ENCODE data around the gene PABPC1L. TPM values are rescaled to one million over a fixed set of nuclear protein-coding genes. Genes with fewer than 3 reads are reported as not detected.
"Not testable (repeated sequence)": the region's sequence is repeated elsewhere in the genome, so short reads cannot be mapped to it uniquely, and the experiment has no call there.

PABPC1L gene
- total RNA-seq: 3.8 and 18.3 TPM in 2 replicates

DNA sequence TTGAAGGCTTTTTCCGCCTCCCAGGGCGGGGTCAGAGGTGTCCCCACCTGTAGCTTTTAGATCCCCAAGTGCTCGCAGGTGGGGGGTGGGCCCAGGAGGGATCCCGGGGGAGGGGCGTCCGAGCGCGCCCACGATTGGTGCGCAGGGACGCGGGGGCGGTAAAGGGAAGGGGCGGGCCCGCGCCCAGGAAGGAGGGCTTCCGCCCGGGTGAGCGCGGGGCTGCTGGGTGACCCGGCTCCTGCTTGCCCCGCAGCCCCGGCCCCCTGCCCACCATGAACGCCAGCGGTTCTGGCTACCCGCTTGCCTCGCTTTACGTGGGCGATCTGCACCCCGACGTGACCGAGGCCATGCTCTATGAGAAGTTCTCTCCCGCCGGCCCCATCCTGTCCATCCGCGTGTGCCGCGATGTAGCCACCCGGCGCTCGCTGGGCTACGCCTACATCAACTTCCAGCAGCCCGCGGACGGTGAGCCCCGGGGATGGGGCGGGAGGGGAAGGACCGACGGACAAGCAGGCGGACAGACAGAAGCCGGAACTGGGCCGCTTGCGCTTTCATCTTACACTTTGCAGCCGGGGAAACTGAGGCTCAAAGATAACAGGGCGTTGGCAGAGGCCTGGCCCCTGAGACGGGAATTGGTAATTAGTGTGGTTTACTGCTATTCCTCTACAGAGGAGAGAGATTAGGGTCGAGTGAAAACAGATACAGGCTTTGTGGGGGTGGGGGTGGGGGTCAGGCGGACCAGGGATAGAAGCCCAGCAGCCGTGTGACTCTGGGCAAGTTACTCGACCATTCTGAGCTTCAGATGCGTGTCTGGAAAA is at the start of gene PABPC1L:
Gene PABPC1L, plus strand, starts transcription at position 189 of the 818 bp plus-strand sequence. Its CDS starts 84 bp downstream, at position 273.
- DNase-seq (ENCODE audit: low read depth): peak; percentile 28

GRCh38 chr20:44861531-44862006 is 48.3 kb upstream of the PABPC1L start:
- peak; percentile 63 for DNase-seq (ENCODE audit: low read depth)

- DNase-seq (ENCODE audit: low read depth): no peak
Measured at GRCh38 chr20:44862286-44862685, 47.6 kb upstream of the PABPC1L start.

DNA sequence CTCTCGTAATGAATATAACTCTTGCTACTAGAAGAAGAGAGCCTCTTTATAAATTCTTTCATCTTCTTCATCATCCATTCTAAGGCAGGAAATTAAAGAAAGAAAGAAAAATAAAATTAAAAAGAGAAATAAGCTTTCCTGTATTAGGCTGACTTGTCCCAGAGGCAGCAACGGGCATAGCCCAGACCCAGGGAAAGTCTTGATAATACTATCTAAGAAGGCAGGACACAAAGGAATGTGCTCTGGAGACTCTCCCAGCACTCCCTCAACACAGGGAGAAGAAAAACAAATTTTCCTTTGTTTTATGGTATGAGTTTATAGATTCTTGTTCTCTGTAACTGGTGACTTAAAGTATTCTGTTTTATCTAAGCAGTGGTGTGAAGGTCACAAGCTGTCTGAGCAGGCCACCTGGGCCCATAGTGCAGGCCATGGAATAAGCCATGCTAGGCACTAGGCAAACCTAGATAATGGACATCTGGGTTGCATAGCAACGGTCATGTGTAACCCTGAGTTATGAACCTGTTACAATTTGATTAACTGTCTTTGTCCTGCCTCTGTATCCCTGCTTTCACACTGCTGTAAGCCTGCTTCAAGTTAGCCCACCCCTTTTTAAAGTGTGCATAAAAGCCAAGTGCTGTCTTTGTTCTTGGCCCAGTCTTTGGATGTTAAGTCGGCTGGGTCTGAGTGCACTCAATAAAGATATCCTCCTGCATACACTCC is 46.3 kb upstream of the PABPC1L start:
- not testable (repeated sequence) for DNase-seq (ENCODE audit: low read depth)

GRCh38 chr20:44864493-44864892 is 45.4 kb upstream of the PABPC1L start:
- not testable (repeated sequence) for DNase-seq (ENCODE audit: low read depth)

- no peak for DNase-seq (ENCODE audit: low read depth)
Measured at GRCh38 chr20:44866703-44867335, 43.0 kb upstream of the PABPC1L start.

GRCh38 chr20:44869471-44869870 is 40.4 kb upstream of the PABPC1L start:
- DNase-seq (ENCODE audit: low read depth): no peak

GRCh38 chr20:44882360-44882759 is 27.5 kb upstream of the PABPC1L start:
- not testable (repeated sequence) for DNase-seq (ENCODE audit: low read depth)

DNA sequence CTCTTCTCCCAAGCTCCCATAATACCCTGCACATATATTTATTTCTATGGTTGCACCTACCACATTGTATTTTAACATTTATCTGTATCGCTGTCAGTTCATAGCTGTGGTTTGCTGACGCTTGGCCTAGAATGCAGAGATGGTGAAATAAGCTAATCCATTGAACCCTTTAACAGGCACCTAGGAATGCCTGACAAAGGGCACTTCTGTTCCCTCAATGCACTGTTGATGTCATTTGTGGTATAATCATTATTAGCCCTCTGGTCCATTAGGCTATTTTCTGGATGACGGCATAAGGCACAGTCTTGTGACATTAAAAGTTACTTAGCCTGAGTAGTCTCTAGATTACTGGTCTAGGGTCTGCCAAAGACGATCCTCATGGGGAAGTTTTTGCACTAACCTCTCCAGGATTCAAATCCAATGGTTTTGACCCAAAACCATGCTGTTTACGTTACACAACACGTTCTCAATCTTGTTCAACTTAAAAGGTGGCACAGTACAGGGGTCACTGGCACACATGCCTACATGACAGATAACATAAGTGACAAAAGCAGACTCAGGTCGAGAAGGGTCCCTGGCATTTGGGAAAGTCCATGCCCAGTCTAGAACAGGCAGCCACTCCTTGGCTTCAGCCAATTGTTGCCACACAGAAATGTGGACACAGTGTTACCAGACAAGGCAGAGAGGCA is 26.5 kb upstream of the PABPC1L start:
- no peak for DNase-seq (ENCODE audit: low read depth)

DNA sequence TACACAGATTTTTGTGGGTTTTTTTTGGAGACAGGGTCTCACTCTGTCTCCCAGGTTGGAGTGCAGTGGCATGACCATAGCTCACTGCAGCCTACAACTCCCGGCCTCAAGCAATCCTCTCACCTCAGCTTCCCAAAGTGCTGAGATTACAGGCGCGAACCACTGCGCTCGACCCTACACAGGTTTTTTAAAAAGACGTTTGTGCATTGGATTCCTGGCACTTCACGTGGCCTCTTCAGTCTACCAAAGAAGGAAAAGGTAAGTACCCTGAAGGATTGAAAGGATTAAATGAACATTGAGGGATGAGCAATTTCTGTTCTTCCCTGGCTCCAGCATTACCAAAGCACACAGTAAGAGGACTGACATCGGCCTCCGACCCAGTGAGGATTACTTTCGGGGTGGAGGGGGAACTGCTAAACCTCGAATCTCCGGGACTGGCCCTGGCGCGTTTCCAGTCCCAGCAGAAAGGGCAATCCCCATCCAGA is 24.9 kb upstream of the PABPC1L start:
- DNase-seq (ENCODE audit: low read depth): no peak

DNA sequence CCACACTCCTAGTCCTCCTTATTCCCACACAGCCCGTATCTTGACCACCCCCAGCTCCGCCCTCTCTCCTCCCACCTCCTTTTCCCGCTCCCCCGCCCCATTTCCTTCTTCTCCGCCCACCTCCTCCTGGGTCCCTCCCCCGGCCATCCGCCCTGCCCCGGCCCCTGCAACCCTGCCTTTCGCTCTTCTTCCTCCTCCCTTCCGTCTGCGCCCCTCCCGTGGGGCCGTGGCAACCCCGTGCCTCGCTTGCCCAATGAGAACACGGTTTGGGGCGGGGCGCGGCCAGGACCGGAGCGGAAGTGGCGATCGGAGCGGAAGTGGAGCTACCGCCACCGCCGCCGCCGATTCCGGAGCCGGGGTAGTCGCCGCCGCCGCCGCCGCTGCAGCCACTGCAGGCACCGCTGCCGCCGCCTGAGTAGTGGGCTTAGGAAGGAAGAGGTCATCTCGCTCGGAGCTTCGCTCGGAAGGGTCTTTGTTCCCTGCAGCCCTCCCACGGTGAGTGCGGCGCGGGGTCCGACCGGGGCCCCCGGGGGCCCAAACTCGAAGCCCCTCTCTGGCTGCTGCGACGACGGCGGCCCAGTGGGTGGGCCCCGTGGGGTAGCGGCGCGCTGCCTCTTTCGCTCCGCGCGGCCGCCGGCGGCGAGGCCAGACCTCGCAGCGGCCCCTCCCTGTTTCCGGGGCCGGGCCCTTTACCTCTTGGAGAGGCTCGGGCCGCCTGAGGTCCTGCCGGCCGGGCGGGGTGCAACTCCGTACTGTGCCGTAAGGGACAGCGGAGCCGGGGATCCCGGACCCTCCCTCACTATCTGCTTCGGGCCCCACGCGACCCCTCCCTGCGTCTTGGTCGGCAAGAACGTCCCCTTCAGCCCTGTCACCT is 24.2 kb upstream of the PABPC1L start, which contains the start of gene YWHAB:
Gene YWHAB, plus strand, starts transcription at position 314 of the 874 bp plus-strand sequence. CDS start 15,829 bp downstream, outside the sequence.
- peak; percentile 87 for DNase-seq (ENCODE audit: low read depth)

DNA sequence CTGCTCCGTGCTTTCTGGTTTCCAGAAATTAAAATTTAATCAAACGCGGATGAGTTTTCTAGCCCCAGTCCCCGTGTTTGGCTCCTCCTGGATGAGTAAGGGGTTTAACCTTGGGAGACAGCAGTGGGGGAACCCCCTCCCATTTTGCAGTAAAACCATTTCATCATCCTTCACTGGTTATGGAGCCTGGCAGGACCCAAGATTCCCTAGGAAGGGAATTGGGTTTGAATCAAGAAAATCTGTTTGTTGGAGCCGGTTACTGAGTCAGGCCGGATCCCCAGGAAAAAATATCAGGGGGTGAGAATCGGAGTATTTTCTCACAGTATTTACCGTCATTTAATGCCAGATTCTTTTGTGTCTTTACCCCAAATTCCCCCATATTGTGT is 23.6 kb upstream of the PABPC1L start:
- DNase-seq (ENCODE audit: low read depth): no peak

DNA sequence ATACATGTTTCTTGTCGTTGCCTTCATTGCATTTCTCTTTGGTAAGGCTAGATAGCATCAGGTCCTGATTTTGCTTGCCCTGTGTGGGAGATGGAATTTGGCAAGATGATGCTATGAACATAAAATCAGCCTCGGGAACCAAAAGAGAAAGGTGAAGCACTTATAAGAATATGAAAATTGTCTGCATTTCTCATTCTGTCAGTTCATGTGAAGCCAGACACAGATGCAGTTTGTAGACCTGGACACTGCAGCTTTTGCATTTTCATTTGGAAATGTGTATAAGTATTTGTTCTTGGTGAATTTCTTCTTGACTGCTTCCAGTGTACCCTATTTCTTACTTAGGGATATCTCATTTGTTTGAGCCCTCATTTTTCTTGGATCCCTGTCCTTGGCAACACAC is 23.0 kb upstream of the PABPC1L start:
- no peak for DNase-seq (ENCODE audit: low read depth)

GRCh38 chr20:44887466-44887865 is 22.4 kb upstream of the PABPC1L start:
- DNase-seq (ENCODE audit: low read depth): no peak

GRCh38 chr20:44888226-44889103 is 21.4 kb upstream of the PABPC1L start:
- DNase-seq (ENCODE audit: low read depth): peak; percentile 37

DNA sequence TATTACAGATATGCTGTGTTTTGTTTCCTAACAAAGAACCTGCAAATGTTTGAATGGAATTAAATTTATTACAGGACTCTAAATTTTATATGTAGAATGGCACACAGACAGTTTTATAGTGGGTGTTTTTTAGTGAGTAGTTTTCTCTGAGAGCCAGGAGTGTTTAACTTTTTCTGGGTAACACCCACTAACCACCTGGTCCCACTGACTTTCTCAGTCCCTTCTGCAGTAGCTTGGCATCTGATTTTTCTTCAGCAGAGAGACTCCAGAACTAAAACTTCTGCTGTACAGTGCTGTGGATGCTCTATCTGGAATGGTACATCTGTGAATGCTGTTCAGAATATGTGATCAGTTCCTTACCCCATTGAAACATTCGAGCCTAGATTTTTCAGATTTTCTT is 18.0 kb upstream of the PABPC1L start:
- no peak for DNase-seq (ENCODE audit: low read depth)

- no peak for DNase-seq (ENCODE audit: low read depth)
Measured at GRCh38 chr20:44894959-44895358, 14.9 kb upstream of the PABPC1L start.

DNA sequence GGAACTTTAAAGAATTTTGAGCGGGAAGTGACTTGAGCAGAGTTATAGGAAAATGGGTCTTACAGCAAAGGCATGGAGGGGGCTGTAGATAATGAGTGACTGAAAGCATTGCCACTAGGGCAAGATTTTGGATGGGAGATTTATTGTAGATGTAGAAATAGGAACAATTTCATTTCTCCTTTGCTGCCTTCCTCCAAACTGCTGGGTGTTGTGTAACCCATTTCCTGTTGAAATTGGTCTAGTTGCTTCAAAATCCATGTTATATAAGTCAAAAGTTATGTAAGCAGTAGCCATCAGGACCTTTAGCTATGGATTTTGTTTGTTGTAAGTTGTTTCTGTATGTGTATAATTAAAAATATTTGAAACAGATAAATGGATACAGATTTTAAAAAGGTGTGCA is 13.3 kb upstream of the PABPC1L start:
- no peak for DNase-seq (ENCODE audit: low read depth)

- DNase-seq (ENCODE audit: low read depth): no peak
Measured at GRCh38 chr20:44897133-44897532, 12.7 kb upstream of the PABPC1L start.

Data from renal cortical epithelial cell (primary cell).